ENCODE measurements around the gene MZT1.

The MZT1 gene

DNA sequence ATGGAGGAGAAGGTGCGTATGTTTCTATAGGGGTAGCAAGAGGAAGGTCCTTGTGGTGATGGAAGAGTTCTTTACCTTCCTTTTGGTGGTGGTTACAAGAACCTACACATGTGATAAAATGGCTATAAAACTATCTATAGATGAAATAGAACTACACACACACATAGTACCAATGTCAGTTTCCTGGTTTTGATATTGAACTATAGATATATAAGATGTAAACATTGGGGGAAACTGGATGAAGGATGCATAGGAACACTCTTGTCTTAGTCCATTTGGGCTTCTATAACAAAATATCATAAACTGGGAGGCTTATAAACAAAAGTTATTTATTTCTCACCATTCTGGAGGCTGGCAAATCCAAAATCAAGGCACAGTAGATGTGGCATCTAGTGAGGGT lies 47.1 kb downstream of the MZT1 start:
- no peak for DNase-seq (ENCODE audit: low read depth in 2 of 2)

DNA sequence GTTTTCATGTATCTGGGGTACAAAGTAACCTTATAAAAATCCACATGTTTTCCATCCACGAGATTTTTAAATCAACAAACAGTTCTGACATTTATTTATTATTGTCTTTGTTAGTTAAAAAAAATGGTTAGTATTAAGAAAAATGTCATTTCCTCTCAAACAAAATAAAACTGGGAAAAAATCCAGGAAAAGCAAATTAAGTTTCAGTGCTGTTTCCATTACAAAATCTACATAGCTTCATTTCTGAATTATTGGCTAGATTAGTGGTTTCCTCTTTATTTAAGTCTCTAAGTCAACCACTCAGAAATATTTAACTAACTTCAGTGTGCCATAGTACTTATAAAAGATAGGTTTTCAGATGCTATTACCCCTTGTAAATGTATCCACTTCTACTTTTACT lies 49.1 kb downstream of the MZT1 start:
- no peak for DNase-seq (ENCODE audit: low read depth in 2 of 2)

DNA sequence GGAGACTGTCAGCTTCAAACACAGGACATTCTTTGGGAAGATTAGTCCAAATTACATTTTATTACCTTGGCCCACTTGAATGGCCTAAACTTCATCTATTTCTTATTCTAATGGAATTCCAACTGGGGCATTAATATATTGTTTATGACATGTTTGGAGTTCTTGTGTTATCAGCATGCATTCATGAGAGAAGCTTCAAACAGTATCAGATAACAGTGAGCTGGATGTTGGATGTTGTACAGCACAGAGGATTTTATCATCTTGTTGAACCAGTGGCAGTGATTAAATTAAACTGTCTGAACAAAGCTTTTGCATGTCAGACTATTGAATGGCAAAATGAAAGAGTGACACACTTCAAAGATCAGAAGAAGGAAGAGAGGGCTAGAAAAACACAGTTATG lies 50.0 kb downstream of the MZT1 start:
- DNase-seq (ENCODE audit: low read depth in 2 of 2), result no peak

DNA sequence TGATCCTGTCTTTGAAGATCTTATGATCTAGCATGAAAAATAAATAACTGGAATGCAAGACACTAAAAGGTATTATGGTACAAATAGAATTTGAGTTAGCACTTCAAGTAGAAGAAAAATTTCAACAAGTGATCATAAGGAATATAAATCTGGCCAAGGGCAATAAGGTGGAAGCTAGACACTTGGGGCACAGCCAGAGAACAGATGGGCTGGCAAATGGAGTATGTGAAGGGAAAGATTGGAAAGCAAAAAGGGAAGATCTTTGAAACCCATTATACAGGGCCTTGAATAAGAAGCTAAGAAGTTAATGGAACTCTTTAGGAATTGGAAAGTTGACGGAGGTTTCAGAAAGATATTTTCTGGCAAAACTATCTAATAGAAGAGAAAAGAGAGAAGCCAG lies 61.0 kb downstream of the MZT1 start:
- DNase-seq (ENCODE audit: low read depth in 2 of 2), result no peak

DNA sequence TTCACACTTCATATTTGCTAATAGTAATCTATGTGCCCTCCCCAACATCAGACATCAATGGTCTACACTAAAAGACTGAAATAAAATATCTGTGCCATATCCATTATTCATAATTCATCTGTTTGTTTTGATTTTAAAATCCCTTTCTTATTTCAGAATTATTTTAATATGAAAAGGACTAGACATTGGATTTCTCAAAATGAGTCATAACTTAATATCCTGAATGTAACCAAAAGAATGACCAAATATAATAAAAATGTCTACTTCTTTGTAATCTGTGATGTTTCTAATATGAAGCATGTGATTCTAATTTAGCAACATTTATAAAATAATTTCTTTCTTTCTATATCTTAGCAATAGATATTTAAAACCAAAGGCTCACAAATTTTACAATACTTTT lies 64.9 kb downstream of the MZT1 start:
- no peak for DNase-seq (ENCODE audit: low read depth in 2 of 2)
